ENCODE results near the gene SLC25A18.
"Not testable (repeated sequence)": the region's sequence is repeated elsewhere in the genome, so short reads cannot be mapped to it uniquely, and the experiment has no call there.

Gene SLC25A18

GRCh38 chr22:17549655-17550054 is 13.6 kb upstream of the SLC25A18 start:
- no peak for TF ChIP-seq CTCF (IDR thresholded peaks at IDR 0.05)

GRCh38 chr22:17552737-17553136 is 10.6 kb upstream of the SLC25A18 start:
- no peak overlapping the region for H3K4me3 ChIP-seq
- DNase-seq (ENCODE audit: low spot score) = no peak

More at GRCh38 chr22:17549655-17550054, 13.6 kb upstream of the SLC25A18 start:
- no peak overlapping the region for H3K27ac ChIP-seq
- DNase-seq (ENCODE audit: low spot score) = no peak
- no peak overlapping the region for H3K4me3 ChIP-seq

GRCh38 chr22:17554814-17555213 is 8.5 kb upstream of the SLC25A18 start:
- no peak overlapping the region for H3K4me3 ChIP-seq
- no peak overlapping the region for H3K27ac ChIP-seq
- TF ChIP-seq CTCF (IDR thresholded peaks at IDR 0.05) = no peak
- no peak for DNase-seq (ENCODE audit: low spot score)

More at GRCh38 chr22:17552737-17553136, 10.6 kb upstream of the SLC25A18 start:
- no peak overlapping the region for H3K27ac ChIP-seq
- TF ChIP-seq CTCF (IDR thresholded peaks at IDR 0.05) = no peak

GRCh38 chr22:17559188-17559587 is 4.1 kb upstream of the SLC25A18 start:
- no peak for DNase-seq (ENCODE audit: low spot score)
- TF ChIP-seq CTCF (IDR thresholded peaks at IDR 0.05) = no peak
- H3K27ac ChIP-seq = no peak overlapping the region
- no peak overlapping the region for H3K4me3 ChIP-seq

GRCh38 chr22:17563936-17564391 is 666 bp downstream of the SLC25A18 start:
- Histone ChIP-seq H3K27ac (peak overlapping the region in 1 of 2 donors; percentile 81), H3K4me3 (peak overlapping the region; percentile 36)
- no peak for DNase-seq (ENCODE audit: low spot score)
- no peak for TF ChIP-seq CTCF (IDR thresholded peaks at IDR 0.05)

- H3K4me3 ChIP-seq; DNase-seq (ENCODE audit: low spot score); H3K27ac ChIP-seq: not testable (repeated sequence)
Observed at GRCh38 chr22:17566016-17566687, 2.9 kb downstream of the SLC25A18 start.

GRCh38 chr22:17566776-17567175 is 3.5 kb downstream of the SLC25A18 start:
- no peak overlapping the region for H3K27ac ChIP-seq
- no peak for DNase-seq (ENCODE audit: low spot score)
- no peak for TF ChIP-seq CTCF (IDR thresholded peaks at IDR 0.05)
- no peak overlapping the region for H3K4me3 ChIP-seq
